GM20000 (cell line): ENCODE data around the gene PJVK.

Source experiments
- DNase-seq: peaks from one replicate; pipeline ENCODE4 v3.0.0; 2012; ENCODE audit warnings: low spot score
- CTCF ChIP-seq: IDR thresholded peaks from 2 replicates; pipeline ENCODE4 v1.5.1; 2012; ENCODE audit warnings: mild to moderate bottlenecking, control low read depth; ENCODE audit errors: extremely low read depth, missing control alignments

The PJVK gene

GRCh38 chr2:178413472-178414265 lies 37.5 kb upstream of the PJVK start:
- no peak for TF ChIP-seq CTCF
- DNase-seq, result peak; percentile 63

GRCh38 chr2:178414266-178415247 lies 36.6 kb upstream of the PJVK start:
- DNase-seq, result peak; percentile 80
- peak; percentile 83 for TF ChIP-seq CTCF

- no peak for TF ChIP-seq CTCF
- no peak for DNase-seq
Observed at GRCh38 chr2:178415979-178416378, 35.2 kb upstream of the PJVK start.

- no peak for TF ChIP-seq CTCF
Observed at GRCh38 chr2:178417916-178418315, 33.3 kb upstream of the PJVK start.

GRCh38 chr2:178418426-178418825 lies 32.8 kb upstream of the PJVK start:
- no peak for DNase-seq
- no peak for TF ChIP-seq CTCF

More at GRCh38 chr2:178417916-178418315, 33.3 kb upstream of the PJVK start:
- no peak for DNase-seq

GRCh38 chr2:178419123-178419522 lies 32.1 kb upstream of the PJVK start:
- DNase-seq, result no peak
- TF ChIP-seq CTCF, result no peak
